A673 (cell line): ENCODE measurements around the gene LYRM4. TPM values are rescaled to one million over a fixed set of nuclear protein-coding genes. Genes with fewer than 3 reads are reported as not detected.

Experiments
- BruUV-seq: library from RNA; stranded (reverse); fragments of 400-500 nt; replicated peaks from 2 replicates; lab custom pipeline; 2021; lab: Mats Ljungman, UMichigan
- CTCF ChIA-PET: fragments of 300-600 bp; sonication (Branson Sonifier 250); formaldehyde crosslinking; loops from one replicate; lab custom pipeline; 2022; ENCODE audit warnings: antibody characterized with exemption; lab: Charles Lee
- POLR2A ChIA-PET: fragments of 300-600 bp; sonication (Branson Sonifier 250); formaldehyde crosslinking; loops from one replicate; lab custom pipeline; 2022; ENCODE audit warnings: antibody characterized with exemption; ENCODE audit not compliant: low non-redundant PET; lab: Charles Lee
- DNase-seq: peaks from one replicate; pipeline ENCODE4 v3.0.0-alpha.2; 2015; ENCODE audit warnings: low spot score
- H3K27ac ChIP-seq: fragments of 200-600 bp; sonication (generic); 2 replicates; pipeline ENCODE4 v1.5.1; 2016; ENCODE audit warnings: mixed run types, low read depth, mild to moderate bottlenecking, mixed read lengths, antibody characterized with exemption, low read length; ENCODE audit not compliant: poor library complexity, severe bottlenecking
- H3K27me3 ChIP-seq: fragments of 200-600 bp; sonication (generic); replicated peaks from 2 replicates; pipeline ENCODE4 v1.6.1; 2017; ENCODE audit warnings: mixed run types, low read depth, mild to moderate bottlenecking, mixed read lengths, antibody characterized with exemption, low read length; ENCODE audit not compliant: insufficient read depth, poor library complexity
- H3K36me3 ChIP-seq: fragments of 200-600 bp; sonication (generic); 2 replicates; pipeline ENCODE4 v1.6.1; 2016; ENCODE audit warnings: mixed run types, mild to moderate bottlenecking, mixed read lengths, antibody characterized with exemption, low read length; ENCODE audit not compliant: insufficient read depth, poor library complexity, severe bottlenecking
- H3K4me1 ChIP-seq: fragments of 200-600 bp; sonication (generic); 2 replicates; pipeline ENCODE4 v1.6.1; 2017; ENCODE audit warnings: mixed run types, mild to moderate bottlenecking, mixed read lengths, antibody characterized with exemption, low read length; ENCODE audit not compliant: insufficient read depth, poor library complexity, severe bottlenecking
- H3K4me3 ChIP-seq: fragments of 200-600 bp; sonication (generic); 2 replicates; pipeline ENCODE4 v1.5.1; 2016; ENCODE audit warnings: low read depth, mixed run types, mild to moderate bottlenecking, mixed read lengths, low read length; ENCODE audit not compliant: poor library complexity, severe bottlenecking
- H3K9me3 ChIP-seq: fragments of 200-600 bp; sonication (generic); 2 replicates; pipeline ENCODE4 v1.6.1; 2016; ENCODE audit warnings: mixed run types, low read depth, mild to moderate bottlenecking, mixed read lengths, antibody characterized with exemption, low read length; ENCODE audit not compliant: poor library complexity, severe bottlenecking
- CTCF ChIP-seq: fragments of 300-800, 200-600 bp; sonication (generic); conservative IDR thresholded peaks from 2 replicates; pipeline ENCODE4 v1.5.1; 2017; ENCODE audit warnings: low read depth, mild to moderate bottlenecking, antibody characterized with exemption, low read length, moderate library complexity, mixed read lengths
- EZH2 ChIP-seq: fragments of 200-600 bp; sonication (generic); IDR thresholded peaks from 2 replicates; pipeline ENCODE4 v1.6.1; 2017; ENCODE audit warnings: borderline replicate concordance, low read depth, mild to moderate bottlenecking, mixed read lengths, antibody characterized with exemption, low read length; ENCODE audit not compliant: poor library complexity, severe bottlenecking
- intact Hi-C: fragments of 100-400 bp; cut with micrococcal nuclease; formaldehyde crosslinking; loops from one replicate; pipeline ENCODE4 v1.10.0; 2022; ENCODE audit not compliant: unreplicated experiment
- total RNA-seq: library from RNA; stranded (reverse); gene quantifications from 2 replicates; pipeline ENCODE4 v1.2.3, GENCODE V29; 2021

LYRM4 gene
- total RNA-seq, 1 experiment from 2014 or later, result 53.6 TPM

- peak overlapping the region; percentile 64 for H3K4me3 ChIP-seq
- no peak for TF ChIP-seq CTCF
- no peak for TF ChIP-seq EZH2
- no peaks in the 10 kb centered on the region for H3K27me3 ChIP-seq
- POLR2A ChIA-PET, result no interaction called here
- H3K9me3 ChIP-seq, result no peaks in the 10 kb centered on the region
- no peak overlapping the region for H3K27ac ChIP-seq
- CTCF ChIA-PET, result no interaction called here
- peaks cover 10% of the 10 kb centered on the region for H3K4me1 ChIP-seq
- DNase-seq, result no peak
- intact Hi-C loops, result no loop called here
- BruUV-seq, result no TSS peak
- no peaks in the 10 kb centered on the region for H3K36me3 ChIP-seq
Observed at GRCh38 chr6:5083813-5084359, 176.9 kb downstream of the LYRM4 start.

GRCh38 chr6:5083307-5083583 lies 177.5 kb downstream of the LYRM4 start:
- Histone ChIP-seq H3K4me1 (peaks cover 10% of the 10 kb centered on the region), H3K27me3 (no peaks in the 10 kb centered on the region), H3K4me3 (no peak overlapping the region), H3K36me3 (no peaks in the 10 kb centered on the region), H3K27ac (no peak overlapping the region), H3K9me3 (no peaks in the 10 kb centered on the region)
- BruUV-seq, result no TSS peak
- intact Hi-C loops, result no loop called here
- CTCF ChIA-PET, result no interaction called here
- POLR2A ChIA-PET, result no interaction called here
- TF ChIP-seq EZH2, result no peak
- TF ChIP-seq CTCF, result no peak
- no peak for DNase-seq

- Histone ChIP-seq H3K4me1 (peaks cover 10% of the 10 kb centered on the region), H3K9me3 (no peaks in the 10 kb centered on the region), H3K27ac (no peak overlapping the region), H3K36me3 (no peaks in the 10 kb centered on the region), H3K4me3 (no peak overlapping the region), H3K27me3 (no peaks in the 10 kb centered on the region)
- POLR2A ChIA-PET, result no interaction called here
- CTCF ChIA-PET, result no interaction called here
- no peak for DNase-seq
- intact Hi-C loops, result no loop called here
- TF ChIP-seq CTCF (no peak), EZH2 (no peak)
- no TSS peak for BruUV-seq
Observed at GRCh38 chr6:5082487-5083306, 178.1 kb downstream of the LYRM4 start.
